RWPE1 (cell line): ENCODE results near the gene BMPR1B.

Source experiments
- CTCF ChIA-PET: fragments of 350-600 bp; sonication (Branson Sonifier 250); formaldehyde crosslinking; extraction: SDS; loops from one replicate; lab custom pipeline; 2021; lab: Yijun Ruan, JAX
- POLR2A ChIA-PET: fragments of 400-600 bp; formaldehyde crosslinking; extraction: SDS; loops from one replicate; lab custom pipeline; 2020; ENCODE audit warnings: antibody characterized with exemption; ENCODE audit not compliant: low non-redundant PET; lab: Yijun Ruan, JAX
- DNase-seq: peaks from one replicate; pipeline ENCODE4 v3.0.0; 2012; ENCODE audit warnings: low spot score
- H3K27ac ChIP-seq: fragments of 450-650 bp; 2 replicates; pipeline ENCODE4 v1.5.1; 2017
- CTCF ChIP-seq: fragments of 450-650 bp; conservative IDR thresholded peaks from 2 replicates; pipeline ENCODE4 v1.5.1; 2017; ENCODE audit warnings: low read depth, mild to moderate bottlenecking

Gene BMPR1B

GRCh38 chr4:94995684-94996394, 238.1 kb downstream of the BMPR1B start:
- ChIA-PET POLR2A (no interaction called here), CTCF (no interaction called here)
- H3K27ac ChIP-seq = no peak overlapping the region
- no peak for DNase-seq
- no peak for TF ChIP-seq CTCF

GRCh38 chr4:95000076-95000648, 242.4 kb downstream of the BMPR1B start:
- CTCF ChIA-PET = no interaction called here

GRCh38 chr4:95004912-95005311, 247.2 kb downstream of the BMPR1B start:
- H3K27ac ChIP-seq = no peak overlapping the region
- DNase-seq = no peak
- no peak for TF ChIP-seq CTCF
- CTCF ChIA-PET = no interaction called here
- POLR2A ChIA-PET = no interaction called here

More at GRCh38 chr4:95000076-95000648, 242.4 kb downstream of the BMPR1B start:
- POLR2A ChIA-PET = no interaction called here
- no peak for TF ChIP-seq CTCF
- DNase-seq = no peak
- H3K27ac ChIP-seq = no peak overlapping the region

- DNase-seq = no peak
- CTCF ChIA-PET = no interaction called here
- no peak overlapping the region for H3K27ac ChIP-seq
- POLR2A ChIA-PET = no interaction called here
- TF ChIP-seq CTCF = no peak
Observed at GRCh38 chr4:95007998-95008397, 250.2 kb downstream of the BMPR1B start.

GRCh38 chr4:95013236-95013635, 255.5 kb downstream of the BMPR1B start:
- TF ChIP-seq CTCF = no peak
- CTCF ChIA-PET = no interaction called here
- H3K27ac ChIP-seq = no peak overlapping the region
- DNase-seq = no peak
- POLR2A ChIA-PET = no interaction called here

GRCh38 chr4:95014068-95014467, 256.3 kb downstream of the BMPR1B start:
- TF ChIP-seq CTCF = no peak
- no peak for DNase-seq
- ChIA-PET POLR2A (no interaction called here), CTCF (no interaction called here)
- no peak overlapping the region for H3K27ac ChIP-seq
